Neural cell (in vitro differentiated cells): ENCODE data around the gene SEC61A1. TPM values are rescaled to one million over a fixed set of nuclear protein-coding genes. Genes with fewer than 3 reads are reported as not detected.

Source experiments
- H2AFZ ChIP-seq: fragments of 200-600, 300-800 bp; sonication (generic), shearing (Covaris generic); 2 replicates; pipeline ENCODE4 v1.6.0; 2014; ENCODE audit warnings: low read depth, mild to moderate bottlenecking, antibody characterized with exemption, low read length, moderate library complexity
- H3F3A ChIP-seq: fragments of 200-600 bp; shearing (Covaris generic); 2 replicates; pipeline ENCODE4 v1.6.1; 2016; ENCODE audit warnings: mild to moderate bottlenecking, moderate library complexity, mixed read lengths, antibody characterized with exemption, low read length; ENCODE audit not compliant: insufficient read depth, poor library complexity, severe bottlenecking
- H3K27ac ChIP-seq: fragments of 200-600, 300-800 bp; sonication (generic), shearing (Covaris generic); 2 replicates; pipeline ENCODE4 v1.5.1; 2014; ENCODE audit warnings: mild to moderate bottlenecking, low read length, moderate library complexity
- H3K27me3 ChIP-seq: fragments of 300-800, 200-600 bp; sonication (generic), shearing (Covaris generic); 2 replicates; pipeline ENCODE4 v1.6.0; 2014; ENCODE audit warnings: mild to moderate bottlenecking, low read depth, low read length, moderate library complexity; ENCODE audit not compliant: insufficient read depth
- H3K36me3 ChIP-seq: fragments of 300-800, 200-600 bp; sonication (generic), shearing (Covaris generic); 2 replicates; pipeline ENCODE4 v1.5.1; 2014; ENCODE audit warnings: mild to moderate bottlenecking, antibody characterized with exemption, low read length, moderate library complexity; ENCODE audit not compliant: insufficient read depth
- H3K4me2 ChIP-seq: fragments of 300-800, 200-600 bp; sonication (generic), shearing (Covaris generic); 2 replicates; pipeline ENCODE4 v1.6.0; 2014; ENCODE audit warnings: mild to moderate bottlenecking, low read length
- H3K4me3 ChIP-seq: fragments of 300-800, 200-600 bp; sonication (generic), shearing (Covaris generic); 2 replicates; pipeline ENCODE4 v1.5.1; 2014; ENCODE audit warnings: mild to moderate bottlenecking, low read length, moderate library complexity
- H3K79me2 ChIP-seq: fragments of 200-600 bp; shearing (Covaris generic); replicated peaks from 2 replicates; pipeline ENCODE4 v1.6.0; 2014; ENCODE audit warnings: mild to moderate bottlenecking, low read length, moderate library complexity; ENCODE audit not compliant: insufficient read depth
- H3K9ac ChIP-seq: fragments of 300-800, 200-600 bp; sonication (generic), shearing (Covaris generic); 2 replicates; pipeline ENCODE4 v1.6.1; 2016; ENCODE audit warnings: mild to moderate bottlenecking, low read length, mixed read lengths
- H3K9me2 ChIP-seq: fragments of 200-600 bp; shearing (Covaris generic); 2 replicates; pipeline ENCODE4 v1.6.1; 2016; ENCODE audit warnings: mild to moderate bottlenecking, low read length, mixed read lengths; ENCODE audit not compliant: insufficient read depth
- H3K9me3 ChIP-seq: fragments of 200-600, 300-800 bp; sonication (generic), shearing (Covaris generic); 2 replicates; pipeline ENCODE4 v1.6.1; 2016; ENCODE audit warnings: mild to moderate bottlenecking, mixed run types, low read length, moderate library complexity, mixed read lengths
- H4K20me1 ChIP-seq: fragments of 200-600 bp; shearing (Covaris generic); 2 replicates; pipeline ENCODE4 v1.6.1; 2016; ENCODE audit warnings: mild to moderate bottlenecking, mixed run types; ENCODE audit not compliant: insufficient read depth
- CTCF ChIP-seq: fragments of 450-650 bp; IDR thresholded peaks from 2 replicates; pipeline ENCODE4 v1.5.1; 2014; ENCODE audit warnings: antibody characterized with exemption, mild to moderate bottlenecking, moderate library complexity; ENCODE audit not compliant: poor library complexity, severe bottlenecking
- EP300 ChIP-seq: fragments of 450-650 bp; conservative IDR thresholded peaks from 2 replicates; pipeline ENCODE4 v1.6.1; 2014; ENCODE audit warnings: antibody characterized with exemption, mild to moderate bottlenecking, moderate library complexity; ENCODE audit not compliant: poor library complexity, severe bottlenecking
- EZH2 ChIP-seq: fragments of 200-600, 300-800 bp; shearing (Covaris generic), sonication (generic); IDR thresholded peaks from 2 replicates; pipeline ENCODE4 v1.6.1; 2014; ENCODE audit warnings: antibody characterized with exemption, low read length, borderline replicate concordance, mild to moderate bottlenecking; ENCODE audit not compliant: insufficient read depth, poor library complexity, severe bottlenecking
- MXI1 ChIP-seq: fragments of 450-650 bp; conservative IDR thresholded peaks from 2 replicates; pipeline ENCODE4 v1.6.1; 2014; ENCODE audit warnings: antibody characterized with exemption, mild to moderate bottlenecking; ENCODE audit not compliant: poor library complexity, severe bottlenecking
- POLR2AphosphoS5 ChIP-seq: IDR thresholded peaks from 2 replicates; pipeline ENCODE4 v1.6.1; 2012
- RAD21 ChIP-seq: fragments of 450-650 bp; conservative IDR thresholded peaks from 2 replicates; pipeline ENCODE4 v1.6.1; 2014; ENCODE audit warnings: antibody characterized with exemption, mild to moderate bottlenecking, moderate library complexity
- REST ChIP-seq: IDR thresholded peaks from 2 replicates; pipeline ENCODE4 v1.6.1; 2012; ENCODE audit warnings: borderline replicate concordance
- SMC3 ChIP-seq: fragments of 450-650 bp; conservative IDR thresholded peaks from 2 replicates; pipeline ENCODE4 v1.6.1; 2014; ENCODE audit warnings: antibody characterized with exemption, mild to moderate bottlenecking, moderate library complexity; ENCODE audit not compliant: poor library complexity
- TAF1 ChIP-seq: IDR thresholded peaks from 2 replicates; pipeline ENCODE4 v1.6.1; 2012; ENCODE audit warnings: low read depth
- polyA plus RNA-seq: library from polyadenylated mRNA; depleted of rRNA; stranded (reverse); fragments of >200 nt; gene quantifications from 2 replicates; pipeline ENCODE4 v1.2.3, GENCODE V29; 2014

Gene SEC61A1
- polyA plus RNA-seq, 1 donor from 2014 or later, result 91.6 TPM

- Histone ChIP-seq H3K4me2 (peak overlapping the region; percentile 88), H3K36me3 (peaks cover 8% of the 10 kb centered on the region), H2AFZ (peak overlapping the region; percentile 62), H3K9ac (peak overlapping the region; percentile 77), H3K9me3 (no peaks in the 10 kb centered on the region), H4K20me1 (no peaks in the 10 kb centered on the region), H3K79me2 (peaks cover 28% of the 10 kb centered on the region), H3F3A (no peaks in the 10 kb centered on the region), H3K9me2 (no peaks in the 10 kb centered on the region), H3K27ac (peak overlapping the region; percentile 73), H3K27me3 (no peaks in the 10 kb centered on the region), H3K4me3 (peak overlapping the region; percentile 94)
- TF ChIP-seq RAD21 (no peak), SMC3 (no peak), EP300 (no peak), MXI1 (peak; percentile 13)
Measured at GRCh38 chr3:128052595-128053351, 536 bp downstream of the SEC61A1 start.

GRCh38 chr3:128053614-128054013, 1.4 kb downstream of the SEC61A1 start:
- Histone ChIP-seq H4K20me1 (no peaks in the 10 kb centered on the region), H3K9me3 (no peaks in the 10 kb centered on the region), H3K27me3 (no peaks in the 10 kb centered on the region), H3K79me2 (peaks cover 28% of the 10 kb centered on the region), H3K4me3 (peak overlapping the region; percentile 94), H3K4me2 (peak overlapping the region; percentile 88), H3K9ac (peak overlapping the region; percentile 77), H3K36me3 (peaks cover 8% of the 10 kb centered on the region), H2AFZ (no peak overlapping the region), H3F3A (no peaks in the 10 kb centered on the region), H3K9me2 (no peaks in the 10 kb centered on the region), H3K27ac (no peak overlapping the region)
- TF ChIP-seq SMC3, result no peak
- TF ChIP-seq TAF1, result no peak
- TF ChIP-seq REST, result no peak
- TF ChIP-seq EZH2, result no peak
- no peak for TF ChIP-seq CTCF
- no peak for TF ChIP-seq RAD21
- TF ChIP-seq POLR2AphosphoS5, result no peak
- no peak for TF ChIP-seq EP300
- no peak for TF ChIP-seq MXI1
